Stimulated activated CD8-positive, alpha-beta memory T cell treated with anti-CD3 and anti-CD28 coated beads, Interleukin-15, amount 100 ng/mL, for 48 hours (primary cell): Measurements from ENCODE around the gene ZFP92.
A peak's percentile ranks its signal among the peaks of the same experiment; 100 is the strongest.
"Not testable (repeated sequence)": the region's sequence is repeated elsewhere in the genome, so short reads cannot be mapped to it uniquely, and the experiment has no call there.

Source experiments
- DNase-seq, 2 donors: peaks; one replicate each; pipeline ENCODE4 v3.0.0-alpha.2; 2020; ENCODE audit warnings: low read depth in 2 of 2

ZFP92 gene

GRCh38 chrX:153387345-153387744 lies 23.9 kb upstream of the ZFP92 start:
- DNase-seq = no peak

DNA sequence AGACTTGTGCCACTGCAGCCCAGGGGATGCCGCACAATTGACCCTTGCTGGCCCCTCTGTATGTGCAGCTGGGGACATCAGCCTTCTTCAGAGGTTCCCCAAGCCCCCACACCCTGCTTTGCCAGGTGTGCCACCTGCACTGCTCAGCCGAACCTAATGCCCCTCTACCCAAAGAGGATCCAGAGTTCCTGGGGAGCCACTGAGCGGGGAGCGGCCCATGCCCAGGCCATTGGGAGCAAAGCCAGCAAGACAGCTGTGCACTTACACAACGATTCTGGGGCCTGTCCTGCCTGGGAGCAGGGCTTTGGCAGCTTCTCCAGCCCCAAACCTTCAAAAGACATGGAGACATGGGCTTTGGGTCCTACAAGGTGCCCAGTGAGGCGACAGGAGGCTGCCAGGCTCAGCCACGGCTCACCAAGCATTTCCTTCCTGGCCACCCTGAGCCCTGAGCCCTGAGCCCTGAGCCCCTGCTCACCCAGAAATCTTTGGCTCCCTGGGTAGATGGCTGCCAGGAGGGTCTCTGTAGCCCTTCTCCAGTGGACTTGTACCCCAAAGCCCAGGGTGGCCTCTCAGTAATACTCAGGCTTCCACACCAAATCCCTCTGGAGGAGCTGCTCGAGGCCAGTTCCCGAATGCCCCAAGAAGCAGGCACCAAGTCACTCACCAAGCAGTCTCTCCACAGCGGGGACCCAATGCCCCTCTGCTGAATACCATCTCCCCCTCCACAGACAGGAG lies 23.1 kb upstream of the ZFP92 start:
- no peak for DNase-seq

GRCh38 chrX:153388722-153389459 lies 22.4 kb upstream of the ZFP92 start:
- DNase-seq = no peak

DNA sequence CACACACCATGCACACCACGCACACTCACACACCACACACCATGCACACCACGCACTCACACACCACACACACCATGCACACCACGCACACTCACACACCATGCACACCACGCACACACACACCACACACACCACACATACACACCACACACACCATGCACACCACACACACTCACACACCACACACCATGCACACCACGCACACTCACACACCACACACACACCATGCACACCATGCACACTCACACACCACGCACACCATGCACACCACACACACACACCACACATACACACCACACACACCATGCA lies 21.9 kb upstream of the ZFP92 start:
- DNase-seq = not testable (repeated sequence)

DNA sequence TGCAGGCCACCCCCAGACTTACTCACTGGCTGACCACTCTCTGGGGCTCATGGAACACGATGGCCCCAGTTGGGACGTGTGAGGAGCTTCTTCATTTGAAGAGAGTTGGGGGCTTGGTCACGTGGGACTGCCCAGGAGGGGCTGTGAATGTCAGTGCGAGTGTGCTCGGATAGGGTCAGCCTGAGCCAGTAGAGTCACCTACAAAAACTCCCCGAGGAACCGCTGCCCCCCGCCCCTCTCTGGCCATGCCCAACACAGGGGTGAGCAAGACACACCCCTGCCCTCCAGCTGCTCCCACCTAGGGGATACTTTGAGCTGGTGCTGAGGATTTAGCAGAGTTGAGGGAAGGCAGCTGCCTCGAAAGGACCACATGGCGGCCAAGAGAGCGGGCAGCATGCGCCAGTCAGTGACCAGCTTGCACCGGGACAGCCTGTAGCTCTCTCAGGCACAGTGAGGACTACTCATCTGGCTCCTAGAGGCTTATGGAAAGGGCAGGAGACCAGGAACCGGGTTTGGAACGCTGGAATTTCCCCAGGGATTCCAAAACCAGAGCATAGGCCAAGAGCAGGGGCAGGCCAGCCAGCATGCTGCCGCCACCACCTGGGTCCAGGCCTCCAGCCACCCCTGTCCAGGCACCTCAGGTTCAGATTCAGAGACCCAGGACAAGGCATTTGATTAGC lies 18.5 kb upstream of the ZFP92 start:
- DNase-seq = no peak

- DNase-seq = no peak
Observed at GRCh38 chrX:153394612-153395011, 16.7 kb upstream of the ZFP92 start.

DNA sequence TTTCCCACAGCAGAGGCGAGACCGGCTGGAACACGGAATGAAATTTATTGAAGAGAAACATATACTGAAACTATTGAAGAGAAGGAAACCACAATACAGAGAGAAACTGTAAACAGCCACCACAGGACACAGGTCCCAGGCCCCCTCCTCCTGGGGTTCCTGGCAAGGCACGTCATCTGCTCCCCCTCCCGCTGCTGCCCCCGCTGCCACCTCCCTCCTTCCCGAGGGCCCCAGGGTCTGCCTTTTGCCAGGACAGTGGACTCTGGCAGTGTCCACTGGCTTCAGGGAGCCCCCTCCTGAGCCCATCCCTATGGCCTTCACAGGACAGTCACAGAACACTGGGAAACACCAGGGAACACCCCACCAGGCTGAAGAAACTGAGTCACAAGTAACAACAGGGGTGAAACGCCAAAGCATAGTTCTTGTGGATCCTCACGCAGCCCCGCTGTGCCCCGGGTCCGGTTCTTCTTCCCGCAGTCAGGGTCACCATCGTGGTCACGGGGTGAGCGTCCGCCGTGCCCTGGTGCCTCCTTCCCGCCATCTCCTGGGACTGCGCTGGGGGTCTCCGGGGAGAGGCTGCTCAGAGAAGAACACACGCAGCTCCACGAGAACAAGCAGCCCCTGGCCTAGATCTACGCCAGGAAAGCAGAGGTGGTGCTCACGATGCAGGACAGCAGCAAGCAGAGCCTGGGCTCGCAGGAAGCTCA lies 15.5 kb upstream of the ZFP92 start:
- DNase-seq = no peak

GRCh38 chrX:153396320-153397195 lies 14.7 kb upstream of the ZFP92 start:
- no peak for DNase-seq

- no peak for DNase-seq
Observed at GRCh38 chrX:153397256-153397960, 13.9 kb upstream of the ZFP92 start.

DNA sequence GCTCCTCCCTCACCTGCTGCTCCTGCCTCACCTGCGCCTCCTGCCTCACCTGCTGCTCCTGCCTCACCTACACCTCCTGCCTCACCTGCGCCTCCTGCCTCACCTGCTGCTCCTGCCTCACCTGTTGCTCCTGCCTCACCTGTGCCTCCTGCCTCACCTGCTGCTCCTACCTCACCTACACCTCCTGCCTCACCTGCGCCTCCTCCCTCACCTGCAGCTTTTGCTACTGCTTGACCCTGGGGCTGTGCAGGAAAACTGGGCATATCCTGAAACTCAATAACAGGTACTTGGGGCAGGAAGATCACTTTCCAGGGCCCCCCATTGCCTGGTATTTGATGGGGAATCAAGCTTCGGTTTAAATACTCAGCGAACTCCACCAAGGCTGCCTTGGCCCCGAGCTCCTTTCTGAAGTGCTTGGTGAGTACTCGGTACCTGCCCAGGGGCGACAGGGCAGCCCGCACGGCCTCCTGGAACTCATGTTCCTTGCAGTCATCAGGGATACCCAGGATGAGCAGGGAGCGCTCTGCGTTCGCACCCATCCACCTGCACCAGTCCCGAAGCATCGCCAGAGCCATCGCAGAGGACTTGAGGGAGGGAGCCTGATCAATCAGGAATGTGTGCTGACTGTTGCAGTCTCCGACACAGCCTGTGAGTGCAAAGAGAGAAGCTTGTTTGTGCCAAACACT lies 12.9 kb upstream of the ZFP92 start:
- no peak for DNase-seq

- peak; percentile 28 to 38 for DNase-seq
Observed at GRCh38 chrX:153400146-153401132, 10.8 kb upstream of the ZFP92 start.

GRCh38 chrX:153401133-153401764 lies 10.0 kb upstream of the ZFP92 start, which contains the start of gene PNMA6E:
Gene PNMA6E, minus strand, starts transcription at chrX:153401350. Its CDS starts 2,501 bp downstream, at chrX:153398849.
- no peak for DNase-seq

GRCh38 chrX:153404333-153404732 lies 6.9 kb upstream of the ZFP92 start:
- DNase-seq = not testable (repeated sequence)

GRCh38 chrX:153405426-153405825 lies 5.8 kb upstream of the ZFP92 start:
- DNase-seq = no peak

DNA sequence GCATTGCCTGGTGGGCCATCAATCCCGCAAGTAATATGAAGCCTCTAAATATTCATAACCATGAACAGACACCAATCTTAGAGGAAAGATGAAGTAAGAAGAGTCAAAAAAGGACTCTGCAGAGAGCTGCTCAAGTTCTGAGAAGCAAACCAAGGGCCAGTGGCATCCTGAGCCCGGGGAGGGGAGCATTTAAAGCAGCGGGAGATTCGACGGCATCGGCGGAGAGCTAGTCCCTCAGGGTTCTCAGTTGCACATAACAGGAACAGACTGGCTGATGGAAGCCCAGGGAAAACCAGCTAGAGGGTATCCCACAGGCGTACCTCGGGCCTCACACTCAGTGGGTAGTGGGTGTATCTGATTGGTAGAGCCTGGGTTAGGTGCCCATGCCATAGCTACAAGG lies 5.3 kb upstream of the ZFP92 start:
- no peak for DNase-seq

DNA sequence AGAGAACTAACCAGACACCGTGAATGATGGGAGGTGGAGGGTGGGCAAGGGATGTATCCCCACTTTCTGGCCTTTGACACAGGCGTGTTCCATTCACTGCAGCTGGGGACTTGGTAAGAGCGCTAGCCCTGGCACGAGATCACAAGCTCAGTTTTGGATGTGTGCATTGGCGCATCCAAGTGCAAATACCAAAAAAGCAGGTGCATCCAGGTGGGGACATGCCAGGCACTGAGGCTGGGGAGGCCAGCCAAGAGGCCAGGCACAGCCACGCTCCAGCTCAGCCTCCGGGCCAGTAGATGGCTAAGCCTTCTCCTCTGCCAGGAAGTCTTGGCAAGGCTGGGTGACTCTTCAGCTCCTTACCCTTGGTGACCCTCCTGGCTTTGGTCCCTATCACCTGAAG lies 4.4 kb upstream of the ZFP92 start:
- DNase-seq = no peak

- DNase-seq = no peak
Observed at GRCh38 chrX:153407736-153408135, 3.5 kb upstream of the ZFP92 start.

DNA sequence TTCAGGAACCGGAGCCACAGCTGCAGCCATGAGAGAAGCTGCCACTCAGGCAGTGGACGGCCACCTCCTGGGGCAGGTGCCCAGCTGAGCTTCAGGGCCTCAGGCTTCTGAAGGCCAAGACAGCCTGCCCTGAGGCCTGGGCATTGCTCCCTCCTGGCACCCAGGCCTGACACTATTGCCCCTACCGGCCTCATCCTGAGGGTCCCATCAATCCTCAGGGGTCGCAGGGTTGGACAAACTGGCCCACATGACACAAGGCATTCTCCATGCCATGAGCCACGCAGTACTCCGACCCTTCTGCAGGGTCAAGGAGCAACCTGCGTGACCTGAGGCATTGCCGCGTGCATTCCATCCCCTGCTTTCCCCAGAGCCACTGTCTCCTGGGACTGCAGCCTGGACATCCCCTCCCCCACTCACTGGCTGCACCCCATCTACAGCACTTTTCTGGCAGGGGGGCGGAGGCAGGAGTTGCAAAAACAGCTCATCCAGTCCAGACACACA lies 3.0 kb upstream of the ZFP92 start:
- no peak for DNase-seq
